Chondrocyte (in vitro differentiated cells): Measurements from ENCODE around the gene DYNLRB1. TPM values are rescaled to one million over a fixed set of nuclear protein-coding genes. Genes with fewer than 3 reads are reported as not detected.
A peak's percentile ranks its signal among the peaks of the same experiment; 100 is the strongest.

Source experiments
- DNase-seq: peaks from one replicate; pipeline ENCODE4 v3.0.0; 2021; ENCODE audit warnings: mixed read lengths, low spot score
- H3K27ac Mint-ChIP-seq: one replicate; pipeline ENCODE4 v1.8.0; 2021; ENCODE audit warnings: mild to moderate bottlenecking, moderate library complexity, mixed read lengths; ENCODE audit not compliant: unreplicated experiment
- H3K27me3 Mint-ChIP-seq: 2 replicates; pipeline ENCODE4 v1.8.0; 2021; ENCODE audit warnings: low read depth, mixed read lengths
- H3K36me3 Mint-ChIP-seq: 2 replicates; pipeline ENCODE4 v1.8.0; 2021; ENCODE audit warnings: low read depth, mixed read lengths
- H3K4me1 Mint-ChIP-seq: 2 replicates; pipeline ENCODE4 v1.8.0; 2021; ENCODE audit warnings: low read depth, mild to moderate bottlenecking, mixed read lengths
- H3K4me3 Mint-ChIP-seq: one replicate; pipeline ENCODE4 v1.8.0; 2021; ENCODE audit warnings: mild to moderate bottlenecking, moderate library complexity, mixed read lengths; ENCODE audit not compliant: unreplicated experiment
- H3K9me3 Mint-ChIP-seq: 2 replicates; pipeline ENCODE4 v1.8.0; 2021; ENCODE audit warnings: low read depth, mixed read lengths
- total RNA-seq: library from RNA; stranded (reverse); gene quantifications from 3 replicates; pipeline ENCODE4 v1.2.1, GENCODE V29; 2021
- TF ChIP-seq, protein P1 (sequence below): fragments of 200-600 bp; sonication (generic); IDR thresholded peaks from 2 replicates; pipeline ENCODE4 v1.5.0; 2021; ENCODE audit warnings: antibody characterized with exemption, mild to moderate bottlenecking, moderate library complexity

DYNLRB1 gene
- total RNA-seq, 1 donor from 2014 or later, result 199 TPM

DNA sequence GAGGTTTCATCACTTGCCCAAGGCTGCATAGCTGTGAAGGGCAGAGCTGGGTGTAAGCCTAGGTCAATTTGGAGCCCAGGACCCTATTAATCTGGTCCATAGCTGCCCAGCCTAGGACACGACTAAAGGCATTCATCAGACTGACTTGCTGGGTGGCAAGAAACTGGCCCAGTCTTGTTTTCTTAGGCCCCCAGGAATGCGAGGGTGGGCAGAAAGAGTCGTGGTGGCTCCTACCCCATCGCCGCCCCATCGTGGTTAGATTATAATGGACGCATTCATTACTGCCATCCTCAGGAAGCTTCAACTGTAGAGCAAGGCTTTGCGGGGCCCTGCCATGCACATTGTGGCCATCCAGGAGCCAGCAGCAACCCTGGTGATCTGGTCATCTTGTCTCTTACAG lies 16.1 kb downstream of the DYNLRB1 start:
- H3K9me3 Mint-ChIP-seq, result no peaks in the 10 kb centered on the region
- peaks cover 58% of the 10 kb centered on the region for H3K36me3 Mint-ChIP-seq
- H3K4me3 Mint-ChIP-seq, result no peak overlapping the region
- H3K4me1 Mint-ChIP-seq, result peaks cover 18% of the 10 kb centered on the region
- H3K27me3 Mint-ChIP-seq, result no peaks in the 10 kb centered on the region
- no peak overlapping the region for H3K27ac Mint-ChIP-seq
- no peak for DNase-seq
- TF ChIP-seq, protein P1, sequence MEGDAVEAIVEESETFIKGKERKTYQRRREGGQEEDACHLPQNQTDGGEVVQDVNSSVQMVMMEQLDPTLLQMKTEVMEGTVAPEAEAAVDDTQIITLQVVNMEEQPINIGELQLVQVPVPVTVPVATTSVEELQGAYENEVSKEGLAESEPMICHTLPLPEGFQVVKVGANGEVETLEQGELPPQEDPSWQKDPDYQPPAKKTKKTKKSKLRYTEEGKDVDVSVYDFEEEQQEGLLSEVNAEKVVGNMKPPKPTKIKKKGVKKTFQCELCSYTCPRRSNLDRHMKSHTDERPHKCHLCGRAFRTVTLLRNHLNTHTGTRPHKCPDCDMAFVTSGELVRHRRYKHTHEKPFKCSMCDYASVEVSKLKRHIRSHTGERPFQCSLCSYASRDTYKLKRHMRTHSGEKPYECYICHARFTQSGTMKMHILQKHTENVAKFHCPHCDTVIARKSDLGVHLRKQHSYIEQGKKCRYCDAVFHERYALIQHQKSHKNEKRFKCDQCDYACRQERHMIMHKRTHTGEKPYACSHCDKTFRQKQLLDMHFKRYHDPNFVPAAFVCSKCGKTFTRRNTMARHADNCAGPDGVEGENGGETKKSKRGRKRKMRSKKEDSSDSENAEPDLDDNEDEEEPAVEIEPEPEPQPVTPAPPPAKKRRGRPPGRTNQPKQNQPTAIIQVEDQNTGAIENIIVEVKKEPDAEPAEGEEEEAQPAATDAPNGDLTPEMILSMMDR, result no peak

- peaks cover 18% of the 10 kb centered on the region for H3K4me1 Mint-ChIP-seq
- H3K27ac Mint-ChIP-seq, result peak overlapping the region; percentile 29
- no peaks in the 10 kb centered on the region for H3K27me3 Mint-ChIP-seq
- no peaks in the 10 kb centered on the region for H3K9me3 Mint-ChIP-seq
- TF ChIP-seq, protein P1, result no peak
- peaks cover 57% of the 10 kb centered on the region for H3K36me3 Mint-ChIP-seq
- no peak overlapping the region for H3K4me3 Mint-ChIP-seq
- DNase-seq, result no peak
Measured at GRCh38 chr20:34532756-34533155, 16.5 kb downstream of the DYNLRB1 start.

GRCh38 chr20:34534391-34535165 lies 18.4 kb downstream of the DYNLRB1 start:
- Mint-ChIP-seq H3K36me3 (peaks cover 56% of the 10 kb centered on the region), H3K27ac (peak overlapping the region; percentile 65), H3K4me1 (peaks cover 12% of the 10 kb centered on the region), H3K9me3 (no peaks in the 10 kb centered on the region), H3K4me3 (no peak overlapping the region), H3K27me3 (no peaks in the 10 kb centered on the region)
- no peak for DNase-seq
- TF ChIP-seq, protein P1, result no peak

DNA sequence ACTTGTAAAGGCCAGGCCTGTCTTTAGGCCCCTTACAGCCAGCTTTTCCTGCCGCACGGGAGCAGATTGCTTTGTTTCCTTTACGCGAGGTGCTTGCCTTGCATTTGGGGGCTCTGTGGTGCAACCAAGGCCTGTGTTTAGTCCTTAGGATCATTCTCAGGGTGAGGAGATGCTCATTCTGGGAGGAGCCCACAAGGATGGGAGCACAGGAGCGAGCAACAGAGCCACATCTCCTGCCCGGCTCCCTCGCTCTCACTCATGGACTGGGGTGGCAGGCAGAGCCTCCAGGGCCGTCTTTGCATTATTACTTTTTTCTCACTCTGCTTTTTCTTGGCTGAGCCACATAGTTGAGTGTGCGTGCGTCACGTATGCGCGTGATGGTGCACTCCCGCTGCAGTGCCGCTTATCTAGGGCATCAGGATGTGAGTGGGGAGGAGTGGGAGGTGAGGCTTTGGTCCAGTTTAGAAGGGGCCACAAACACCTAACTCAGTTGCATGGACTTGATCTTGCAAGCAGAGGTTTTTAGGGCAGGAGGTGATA lies 19.1 kb downstream of the DYNLRB1 start:
- H3K4me3 Mint-ChIP-seq, result no peak overlapping the region
- no peaks in the 10 kb centered on the region for H3K9me3 Mint-ChIP-seq
- H3K27ac Mint-ChIP-seq, result no peak overlapping the region
- H3K36me3 Mint-ChIP-seq, result peaks cover 55% of the 10 kb centered on the region
- TF ChIP-seq, protein P1, result no peak
- no peaks in the 10 kb centered on the region for H3K27me3 Mint-ChIP-seq
- H3K4me1 Mint-ChIP-seq, result peaks cover 12% of the 10 kb centered on the region
- no peak for DNase-seq

- Mint-ChIP-seq H3K27me3 (no peaks in the 10 kb centered on the region), H3K36me3 (peaks cover 57% of the 10 kb centered on the region), H3K4me3 (no peak overlapping the region), H3K9me3 (no peaks in the 10 kb centered on the region), H3K4me1 (peaks cover 12% of the 10 kb centered on the region), H3K27ac (peak overlapping the region; percentile 27)
- DNase-seq, result no peak
- TF ChIP-seq, protein P1, result no peak
Measured at GRCh38 chr20:34535857-34536256, 19.6 kb downstream of the DYNLRB1 start.
